ENCODE results near the gene GNAT2. TPM values are rescaled to one million over a fixed set of nuclear protein-coding genes. Genes with fewer than 3 reads are reported as not detected.
A peak's percentile ranks its signal among the peaks of the same experiment; 100 is the strongest.

Gene GNAT2
- total RNA-seq, 1 experiment from 2014 or later = 0.20 TPM

GRCh38 chr1:109637446-109637845 lies 18.0 kb upstream of the GNAT2 start:
- Histone ChIP-seq H3K14ac (ENCODE audit: insufficient read depth, low read length) (no peak overlapping the region; the same call in 1 of the 2 replicates), H4K91ac (ENCODE audit: insufficient read length, low read depth, low read length) (no peak overlapping the region), H3K18ac (ENCODE audit: insufficient read length, low read depth, low read length) (no peak overlapping the region), H2BK12ac (ENCODE audit: insufficient read length, low read depth, low read length) (no peak overlapping the region), H2BK5ac (ENCODE audit: insufficient read length, low read length) (no peak overlapping the region), H3K79me1 (ENCODE audit: insufficient read depth, low read depth, low read length, poor library complexity, severe bottlenecking) (no peaks in the 10 kb centered on the region), H3K4me1 (ENCODE audit: insufficient read depth, low read length) (peaks cover 7% of the 10 kb centered on the region; the same call in 1 of the 2 replicates), H3K4me2 (ENCODE audit: insufficient read depth, insufficient read length, low read length) (no peak overlapping the region), H3K9me3 (ENCODE audit: control insufficient read depth, low read depth, low read length) (no peaks in the 10 kb centered on the region), H2BK120ac (ENCODE audit: low read depth, low read length, poor library complexity, severe bottlenecking) (no peak overlapping the region), H2AFZ (ENCODE audit: low read length) (no peak overlapping the region), H2AK5ac (ENCODE audit: insufficient read length, low read length) (no peak overlapping the region), H3K56ac (ENCODE audit: insufficient read length, low read depth, low read length) (no peak overlapping the region), H4K20me1 (ENCODE audit: control insufficient read depth, insufficient read depth, insufficient read length) (no peaks in the 10 kb centered on the region), H3K4ac (ENCODE audit: low read depth, low read length) (no peak overlapping the region), H2BK20ac (ENCODE audit: low read depth, low read length, poor library complexity, severe bottlenecking) (no peak overlapping the region), H3K9ac (ENCODE audit: extremely low read depth, insufficient read length, low read length) (no peak overlapping the region), H3K23me2 (ENCODE audit: insufficient read length, low read depth, low read length, poor library complexity, severe bottlenecking) (no peaks in the 10 kb centered on the region), H4K8ac (replicated peaks; ENCODE audit: insufficient read length, low read depth, low read length) (no peak overlapping the region), H2BK15ac (ENCODE audit: low read depth, low read length) (no peak overlapping the region), H3K23ac (ENCODE audit: insufficient read length, low read depth, low read length) (no peak overlapping the region), H3K79me2 (ENCODE audit: insufficient read depth, low read length) (no peaks in the 10 kb centered on the region), H4K5ac (ENCODE audit: insufficient read length, low read depth, low read length) (no peak overlapping the region), H3T11ph (ENCODE audit: low read length) (no peak overlapping the region), H3K27ac (ENCODE audit: insufficient read length, low read depth, low read length) (no peak overlapping the region), H3K27me3 (ENCODE audit: insufficient read depth, low read length) (no peaks in the 10 kb centered on the region)
- Mint-ChIP-seq H3K27ac (no peak overlapping the region), H3K4me1 (peaks cover 22 to 34% of the 10 kb centered on the region in 2 experiments), H3K9me3 (no peaks in the 10 kb centered on the region), H3K36me3 (ENCODE audit: insufficient read depth in 1 of 3, low read depth in 3 of 3) (peaks cover 0 to 2% (median 0%) of the 10 kb centered on the region in 3 experiments; a peak in 1 of 7 replicates), H3K4me3 (no peak overlapping the region), H3K27me3 (ENCODE audit: low read depth) (peaks cover 5% of the 10 kb centered on the region)
- no CpG with 5 or more reads among the region's 7 CpGs for WGBS (ENCODE audit: extremely low coverage, insufficient read length, low lambda C conversion rate)
- TF ChIP-seq CTCF (conservative IDR thresholded peaks at IDR 0.05) = no peak
- DNase-seq = peak; percentile 10
